GM12892 (cell line): ENCODE data around the gene MEN1.

Source experiments
- POLR2A ChIP-seq: IDR thresholded peaks from 2 replicates; pipeline ENCODE4 v1.6.1; 2011; ENCODE audit warnings: low read depth, low read length, control low read depth
- POLR2AphosphoS5 ChIP-seq: IDR thresholded peaks from 2 replicates; pipeline ENCODE4 v1.6.1; 2011; ENCODE audit warnings: low read depth, low read length, control low read depth

DNA sequence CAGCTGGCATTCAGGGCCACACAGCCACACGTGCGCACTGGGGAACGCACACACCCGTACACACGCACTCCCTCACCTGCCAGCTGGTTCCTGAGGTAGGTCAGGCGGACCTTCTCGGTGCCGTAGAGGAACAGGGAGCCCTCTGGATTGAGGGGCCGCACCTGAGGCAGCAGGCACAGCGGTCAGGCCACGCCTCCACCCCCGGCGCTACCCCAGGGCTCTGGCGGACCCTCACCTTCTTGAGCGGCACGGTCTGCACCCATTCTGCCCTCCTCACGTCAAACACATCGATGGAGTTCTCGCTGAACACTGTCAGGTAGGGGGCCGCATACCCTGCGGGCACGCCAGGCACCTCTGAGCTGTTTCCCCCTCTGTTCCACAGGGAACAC is 17.1 kb upstream of the MEN1 start:
- no peak for TF ChIP-seq POLR2AphosphoS5
- TF ChIP-seq POLR2A: no peak
